Epithelial cell of proximal tubule (primary cell): ENCODE results near the gene CABP2. TPM values are rescaled to one million over a fixed set of nuclear protein-coding genes. Genes with fewer than 3 reads are reported as not detected.

Experiments
- DNase-seq: peaks from one replicate; pipeline ENCODE4 v3.0.0-alpha.2; 2011; ENCODE audit warnings: low read depth
- H3K4me3 ChIP-seq: 2 replicates; pipeline ENCODE4 v1.5.1; 2011; ENCODE audit warnings: low read depth, mild to moderate bottlenecking, low read length
- total RNA-seq: library from RNA; depleted of rRNA; stranded (reverse); fragments of >200 nt; gene quantifications from 2 replicates; pipeline ENCODE4 v1.2.3, GENCODE V29; 2015
- TF ChIP-seq, protein P1 (sequence below): conservative IDR thresholded peaks from 2 replicates; pipeline ENCODE4 v1.5.1; 2012; ENCODE audit warnings: low read depth, mild to moderate bottlenecking, low read length

The CABP2 gene
- total RNA-seq, 1 donor from 2014 or later, result not detected

DNA sequence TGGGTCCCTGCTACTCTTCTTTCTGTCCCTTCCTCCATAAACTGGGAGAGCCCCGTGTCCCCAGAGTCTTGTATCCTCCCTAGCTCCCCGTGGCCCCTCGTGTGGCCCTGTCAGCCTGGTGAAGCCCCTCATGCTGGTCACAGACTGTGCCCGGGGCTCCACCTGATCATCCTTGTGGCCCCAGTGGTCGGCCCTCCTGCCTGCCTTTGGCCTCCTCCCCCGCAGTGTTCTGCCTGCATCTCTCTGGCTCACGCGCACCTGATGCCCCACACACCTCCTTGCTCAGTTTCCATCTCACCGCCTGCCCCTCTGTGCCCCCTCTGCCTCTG, 1.2 kb upstream of the CABP2 start:
- no peak for DNase-seq
- H3K4me3 ChIP-seq, result no peak overlapping the region
- TF ChIP-seq, protein P1, sequence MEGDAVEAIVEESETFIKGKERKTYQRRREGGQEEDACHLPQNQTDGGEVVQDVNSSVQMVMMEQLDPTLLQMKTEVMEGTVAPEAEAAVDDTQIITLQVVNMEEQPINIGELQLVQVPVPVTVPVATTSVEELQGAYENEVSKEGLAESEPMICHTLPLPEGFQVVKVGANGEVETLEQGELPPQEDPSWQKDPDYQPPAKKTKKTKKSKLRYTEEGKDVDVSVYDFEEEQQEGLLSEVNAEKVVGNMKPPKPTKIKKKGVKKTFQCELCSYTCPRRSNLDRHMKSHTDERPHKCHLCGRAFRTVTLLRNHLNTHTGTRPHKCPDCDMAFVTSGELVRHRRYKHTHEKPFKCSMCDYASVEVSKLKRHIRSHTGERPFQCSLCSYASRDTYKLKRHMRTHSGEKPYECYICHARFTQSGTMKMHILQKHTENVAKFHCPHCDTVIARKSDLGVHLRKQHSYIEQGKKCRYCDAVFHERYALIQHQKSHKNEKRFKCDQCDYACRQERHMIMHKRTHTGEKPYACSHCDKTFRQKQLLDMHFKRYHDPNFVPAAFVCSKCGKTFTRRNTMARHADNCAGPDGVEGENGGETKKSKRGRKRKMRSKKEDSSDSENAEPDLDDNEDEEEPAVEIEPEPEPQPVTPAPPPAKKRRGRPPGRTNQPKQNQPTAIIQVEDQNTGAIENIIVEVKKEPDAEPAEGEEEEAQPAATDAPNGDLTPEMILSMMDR, result no peak

DNA sequence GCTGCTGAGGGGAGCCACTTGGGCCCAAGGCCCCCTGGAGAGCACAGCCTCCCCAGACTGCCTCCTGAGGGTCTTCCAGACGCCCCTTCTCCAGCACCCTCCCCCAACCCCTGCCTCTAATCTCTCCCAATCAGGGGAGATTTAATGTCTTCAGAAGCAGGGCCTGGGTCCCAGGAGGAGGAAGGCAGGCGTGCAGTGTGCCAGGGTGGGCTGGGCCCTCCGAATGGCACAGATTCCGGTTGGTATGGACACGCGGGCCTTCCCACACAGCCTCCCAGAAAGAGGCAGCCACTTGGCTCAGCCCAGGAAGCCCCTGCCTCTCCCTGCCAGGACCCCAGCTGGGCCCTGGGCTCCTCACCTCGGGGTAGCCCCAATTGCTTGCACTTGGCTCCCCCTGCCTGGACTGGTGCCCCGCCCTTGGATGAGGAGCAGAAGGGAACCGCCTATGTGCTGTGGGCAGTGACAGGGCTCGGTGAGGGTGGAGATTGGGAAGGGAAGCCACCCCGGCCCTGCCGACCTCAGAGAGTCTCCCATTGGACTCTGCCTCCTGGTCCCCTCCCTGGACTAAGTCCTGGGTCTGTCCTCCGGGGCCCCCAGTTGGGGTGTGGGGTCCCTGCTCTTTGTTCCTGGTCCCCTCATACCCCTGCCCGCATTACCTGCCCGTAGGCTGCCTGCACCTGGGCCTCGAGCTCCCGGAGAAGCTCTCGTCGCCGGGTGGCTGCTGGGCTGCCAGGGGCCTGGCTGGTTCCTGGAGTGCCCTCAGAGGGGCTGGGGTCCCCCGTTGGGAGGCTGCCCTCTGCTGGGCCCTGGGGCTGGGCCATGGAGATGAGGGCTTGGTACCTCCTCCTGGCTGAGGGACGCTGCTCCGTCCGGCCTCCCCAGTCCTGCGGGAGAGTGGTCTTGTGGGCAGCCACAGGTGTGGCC, 572 bp upstream of the CABP2 start:
- TF ChIP-seq, protein P1, result no peak
- no peak overlapping the region for H3K4me3 ChIP-seq
- no peak for DNase-seq

DNA sequence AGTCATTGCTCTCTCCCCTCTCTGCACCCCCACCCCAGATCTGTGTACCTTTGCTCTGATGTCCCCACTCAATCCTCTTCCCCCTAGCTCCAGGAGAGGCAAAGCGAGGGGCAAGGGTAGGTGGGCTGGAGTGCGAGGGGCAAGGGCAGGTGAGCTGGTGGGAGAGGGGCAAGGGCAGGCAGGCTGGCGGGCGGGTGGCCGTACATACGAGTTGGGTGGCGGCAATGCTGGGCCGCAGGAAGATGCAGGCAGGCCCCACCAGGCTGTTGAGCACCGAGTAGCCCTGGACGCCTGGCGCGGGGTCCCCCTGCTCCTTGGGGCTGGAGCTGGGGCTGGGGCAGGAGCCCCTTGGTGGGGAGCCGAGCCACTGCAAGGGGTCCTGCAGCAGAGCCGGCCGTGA, 908 bp downstream of the CABP2 start:
- TF ChIP-seq, protein P1, result no peak
- H3K4me3 ChIP-seq, result no peak overlapping the region
- DNase-seq, result no peak

DNA sequence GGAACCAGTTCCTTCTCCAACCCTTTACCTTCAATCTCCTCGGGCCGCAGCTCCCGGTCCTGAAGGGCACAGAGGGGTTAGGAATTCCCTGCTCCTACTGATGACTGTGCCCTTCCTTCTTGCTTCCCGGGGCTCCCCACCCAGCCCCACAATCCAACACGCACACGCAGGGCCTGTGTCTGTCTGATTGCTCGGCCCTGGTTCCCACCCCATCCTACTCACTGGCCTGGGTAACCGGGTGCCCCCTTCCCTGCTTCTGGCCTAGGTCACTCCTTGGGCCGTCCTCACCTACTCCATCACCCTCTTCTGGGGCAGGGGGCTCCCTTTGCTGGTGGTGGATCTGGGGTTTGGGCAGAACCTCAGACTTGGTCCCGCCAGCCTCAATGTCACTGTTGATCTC, 1.3 kb downstream of the CABP2 start:
- no peak for DNase-seq
- H3K4me3 ChIP-seq, result no peak overlapping the region
- TF ChIP-seq, protein P1, result no peak

DNA sequence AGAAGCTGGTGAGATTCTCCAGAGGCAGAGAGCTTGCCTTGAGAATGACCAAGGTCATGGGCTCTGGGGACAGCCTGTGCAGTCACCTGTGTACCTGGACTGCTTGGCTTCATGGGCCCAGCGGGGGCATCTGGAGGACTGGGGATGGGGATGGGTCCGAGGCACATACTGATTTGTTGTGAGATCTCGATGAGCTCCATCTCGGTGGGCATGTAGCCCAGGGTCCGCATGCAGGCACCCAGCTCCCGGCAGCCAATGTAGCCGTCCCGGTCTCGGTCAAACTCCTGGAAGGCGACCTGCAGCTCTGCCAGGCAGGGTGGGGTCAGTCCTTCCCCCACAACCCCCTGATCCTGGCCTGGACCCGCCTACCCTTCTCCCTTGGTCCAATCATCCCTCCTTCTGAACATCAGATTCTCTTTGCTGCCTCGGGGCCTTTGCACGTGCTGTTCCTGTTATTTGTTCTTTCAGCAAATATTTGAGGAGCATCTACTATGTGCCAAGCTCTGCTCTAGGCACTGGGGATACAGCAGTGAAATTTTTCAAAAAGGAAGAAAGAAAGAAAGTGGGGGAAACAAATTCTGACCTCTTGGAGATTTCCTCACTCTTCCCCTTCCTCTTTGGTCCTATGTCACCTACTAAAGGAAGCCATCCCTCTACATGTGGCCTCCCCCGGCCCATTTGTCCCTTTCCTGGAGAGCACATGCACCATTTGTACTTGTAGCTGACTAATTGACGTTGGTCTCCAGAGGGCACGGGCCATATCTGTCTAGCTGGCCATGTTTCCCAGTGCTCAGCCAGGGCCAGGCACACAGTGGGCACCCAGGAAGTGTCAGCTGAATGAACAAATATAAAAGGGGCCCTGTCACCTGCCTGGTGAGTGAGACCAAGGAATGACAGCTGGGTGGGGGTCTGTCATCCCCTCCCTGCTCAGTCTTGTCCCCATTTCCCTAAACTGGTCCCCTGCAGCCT, 2.1 kb downstream of the CABP2 start:
- TF ChIP-seq, protein P1, result no peak
- DNase-seq, result no peak
- H3K4me3 ChIP-seq, result no peak overlapping the region

DNA sequence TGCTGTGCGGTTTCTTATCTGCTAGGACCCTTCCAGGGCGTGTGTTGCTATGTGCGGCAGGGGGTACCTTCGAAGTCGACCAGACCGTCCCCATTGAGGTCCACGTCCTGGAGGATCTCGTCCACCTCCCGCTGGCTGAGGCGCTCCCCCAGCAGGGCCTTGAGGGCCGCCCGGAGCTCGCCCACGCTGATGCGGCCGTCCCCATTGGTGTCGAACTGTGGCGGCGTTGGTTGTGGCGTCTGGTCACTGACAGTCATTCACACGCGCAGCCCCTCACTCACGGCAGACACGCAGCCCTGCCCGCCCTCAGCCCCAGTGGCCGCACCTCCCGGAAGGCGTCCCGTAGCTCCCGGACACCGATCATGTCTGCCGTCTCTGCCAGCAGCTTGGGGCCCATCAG, 3.5 kb downstream of the CABP2 start:
- H3K4me3 ChIP-seq, result no peak overlapping the region
- TF ChIP-seq, protein P1, result no peak
- DNase-seq, result no peak
